ENCODE data around the gene TMEM247.

Gene TMEM247

DNA sequence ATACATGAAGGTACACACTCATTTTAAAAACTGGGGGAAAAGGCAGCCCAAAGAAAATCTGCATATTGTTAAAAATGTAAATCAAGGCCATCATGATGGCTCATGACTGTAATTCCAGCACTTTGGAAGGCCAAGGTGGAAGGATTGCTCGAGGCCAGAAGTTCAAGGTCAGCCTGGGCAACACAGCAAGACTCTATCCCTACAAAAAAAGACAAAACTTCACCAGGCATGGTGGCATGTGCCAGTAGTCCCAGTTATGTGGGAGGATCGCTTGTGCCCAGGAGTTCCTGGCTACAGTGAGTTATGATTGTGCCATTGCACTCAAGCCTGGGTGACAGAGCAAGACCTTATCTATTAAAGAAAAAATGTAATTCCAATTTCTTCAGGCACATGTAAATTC, 34.6 kb upstream of the TMEM247 start:
- no peak overlapping the region for H2BK120ac ChIP-seq (ENCODE audit: low read depth, low read length)
- no peak overlapping the region for H3K4ac ChIP-seq (ENCODE audit: low read depth in 1 of 2, low read length in 2 of 2)
- no peak overlapping the region for H3K4me3 ChIP-seq (ENCODE audit: insufficient read depth in 1 of 2, low read depth in 1 of 2, low read length in 2 of 2)
- WGBS: 83% methylated on average over 1 of the region's 2 CpGs
- H3K9me3 ChIP-seq (ENCODE audit: control insufficient read depth, low read length): peaks cover 9% of the 10 kb centered on the region
- H4K8ac ChIP-seq (ENCODE audit: low read length): no peak overlapping the region
- H3K23ac ChIP-seq (ENCODE audit: low read length in 2 of 2): no peak overlapping the region
- H3K4me1 ChIP-seq (ENCODE audit: control insufficient read depth, insufficient read depth, low read depth, low read length): peaks cover 2% of the 10 kb centered on the region
- H3K27me3 ChIP-seq (ENCODE audit: control insufficient read depth in 1 of 2, insufficient read depth in 1 of 2, low read length in 2 of 2): peaks cover 10 to 12% of the 10 kb centered on the region in 2 experiments
- H2BK5ac ChIP-seq (ENCODE audit: low read depth, low read length, poor library complexity, severe bottlenecking): no peak overlapping the region
- H2AK5ac ChIP-seq (ENCODE audit: low read length, severe bottlenecking): no peak overlapping the region
- H3K18ac ChIP-seq (ENCODE audit: low read depth in 1 of 2, low read length in 2 of 2): no peak overlapping the region
- H3K14ac ChIP-seq (ENCODE audit: low read length in 2 of 2): peak overlapping the region in 1 of 2 experiments; percentile 28
- no peak overlapping the region for H3K4me2 ChIP-seq (ENCODE audit: low read length, poor library complexity, severe bottlenecking)
- DNase-seq: no peak
- H3K79me1 ChIP-seq (replicated peaks; ENCODE audit: low read length, poor library complexity, severe bottlenecking): no peaks in the 10 kb centered on the region
- no peak overlapping the region for H2AFZ ChIP-seq (ENCODE audit: low read depth, low read length)
- H3K36me3 ChIP-seq (ENCODE audit: control insufficient read depth in 1 of 2, insufficient read depth in 2 of 2, low read depth in 1 of 2, low read length in 2 of 2): no peaks in the 10 kb centered on the region
- no peak overlapping the region for H4K91ac ChIP-seq (ENCODE audit: low read length)
- H3K27ac ChIP-seq (ENCODE audit: low read length, poor library complexity, severe bottlenecking): no peak overlapping the region
- peak overlapping the region in 1 of 2 experiments; percentile 63 for H2BK12ac ChIP-seq (ENCODE audit: low read length in 2 of 2)
- no peak overlapping the region for H3K9ac ChIP-seq (ENCODE audit: low read length)
- H2BK15ac ChIP-seq (ENCODE audit: low read depth, poor library complexity, severe bottlenecking): no peak overlapping the region

DNA sequence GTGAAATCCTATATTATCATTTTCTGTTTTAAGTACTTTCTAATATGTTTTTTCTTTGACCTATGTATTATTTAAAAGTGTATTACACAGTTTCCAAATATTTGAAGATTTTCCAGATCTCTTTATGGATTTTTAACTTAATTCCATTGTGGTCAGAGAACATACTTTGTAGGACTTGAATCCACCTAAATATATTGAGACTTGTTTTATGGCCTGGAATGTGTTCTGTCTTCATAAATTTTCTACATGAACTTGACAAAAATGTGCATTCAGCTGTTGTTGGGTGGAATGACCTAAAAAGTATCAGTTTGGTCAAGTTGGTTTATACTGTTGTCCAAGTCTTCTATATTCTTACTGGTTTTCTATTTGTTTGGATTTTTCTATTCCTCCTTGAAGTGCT, 33.8 kb upstream of the TMEM247 start:
- no peak overlapping the region for H3K4me2 ChIP-seq (ENCODE audit: low read length, poor library complexity, severe bottlenecking)

DNA sequence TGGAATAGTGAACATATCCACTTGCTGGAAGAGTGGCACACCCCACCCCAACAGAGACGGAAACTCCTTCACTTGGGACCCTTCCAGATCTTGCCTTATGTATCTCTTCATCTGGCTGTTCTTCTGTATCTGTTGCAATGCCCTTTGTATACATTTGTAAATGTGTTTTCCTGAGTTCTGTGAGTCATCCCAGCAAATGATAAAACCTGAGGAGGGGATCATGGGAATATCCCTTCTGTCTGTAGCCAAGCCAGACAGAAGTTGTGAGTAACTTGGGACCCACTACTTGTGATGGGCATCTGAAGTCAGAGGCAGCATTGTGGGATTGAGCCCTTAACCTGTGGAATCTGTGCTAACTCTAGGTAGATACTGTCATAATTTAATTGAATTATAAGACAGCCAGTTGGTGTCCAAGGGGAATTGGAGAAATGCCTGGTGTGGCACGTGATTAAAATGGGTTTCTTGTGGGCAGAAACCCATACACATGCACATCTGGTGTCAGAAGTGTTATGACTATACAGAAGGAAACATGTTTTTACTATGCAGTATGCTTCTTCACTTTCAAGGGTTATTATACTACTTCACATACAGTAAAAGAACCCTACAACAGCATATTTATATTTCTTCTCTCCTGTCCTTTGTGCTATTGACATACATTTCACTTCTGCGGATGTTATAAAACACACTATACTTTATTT, 32.3 kb upstream of the TMEM247 start:
- no peak overlapping the region for H2AK5ac ChIP-seq (ENCODE audit: low read length, severe bottlenecking)
- no peak overlapping the region for H2AFZ ChIP-seq (ENCODE audit: low read depth, low read length)
- no peaks in the 10 kb centered on the region for H3K79me1 ChIP-seq (replicated peaks; ENCODE audit: low read length, poor library complexity, severe bottlenecking)
- no peaks in the 10 kb centered on the region for H3K27me3 ChIP-seq (ENCODE audit: control insufficient read depth in 1 of 2, insufficient read depth in 1 of 2, low read length in 2 of 2)
- no peak overlapping the region for H3K9ac ChIP-seq (ENCODE audit: low read length)
- H4K8ac ChIP-seq (ENCODE audit: low read length): no peak overlapping the region
- H3K36me3 ChIP-seq (ENCODE audit: control insufficient read depth in 1 of 2, insufficient read depth in 2 of 2, low read depth in 1 of 2, low read length in 2 of 2): no peaks in the 10 kb centered on the region
- H3K4me2 ChIP-seq (ENCODE audit: low read length, poor library complexity, severe bottlenecking): no peak overlapping the region
- no peak overlapping the region for H3K4me3 ChIP-seq (ENCODE audit: insufficient read depth in 1 of 2, low read depth in 1 of 2, low read length in 2 of 2)
- H2BK15ac ChIP-seq (ENCODE audit: low read depth, poor library complexity, severe bottlenecking): no peak overlapping the region
- H2BK5ac ChIP-seq (ENCODE audit: low read depth, low read length, poor library complexity, severe bottlenecking): no peak overlapping the region
- 100% methylated on average over 3 of the region's 3 CpGs for WGBS
- H3K27ac ChIP-seq (ENCODE audit: low read length, poor library complexity, severe bottlenecking): no peak overlapping the region
- peaks cover 2% of the 10 kb centered on the region for H3K4me1 ChIP-seq (ENCODE audit: control insufficient read depth, insufficient read depth, low read depth, low read length)
- H2BK120ac ChIP-seq (ENCODE audit: low read depth, low read length): no peak overlapping the region
- H3K4ac ChIP-seq (ENCODE audit: low read depth in 1 of 2, low read length in 2 of 2): no peak overlapping the region
- H4K91ac ChIP-seq (ENCODE audit: low read length): no peak overlapping the region
- no peak overlapping the region for H3K18ac ChIP-seq (ENCODE audit: low read depth in 1 of 2, low read length in 2 of 2)
- H3K23ac ChIP-seq (ENCODE audit: low read length in 2 of 2): no peak overlapping the region
- no peak overlapping the region for H3K14ac ChIP-seq (ENCODE audit: low read length in 2 of 2)
- peak overlapping the region in 1 of 2 experiments; percentile 32 for H2BK12ac ChIP-seq (ENCODE audit: low read length in 2 of 2)
- peak; percentile 85 for DNase-seq
- H3K9me3 ChIP-seq (ENCODE audit: control insufficient read depth, low read length): peaks cover 9% of the 10 kb centered on the region

More for the DNA sequence above, 33.8 kb upstream of the TMEM247 start:
- Histone ChIP-seq H3K14ac (ENCODE audit: low read length in 2 of 2) (no peak overlapping the region), H2AK5ac (ENCODE audit: low read length, severe bottlenecking) (no peak overlapping the region), H2BK15ac (ENCODE audit: low read depth, poor library complexity, severe bottlenecking) (no peak overlapping the region), H3K36me3 (ENCODE audit: control insufficient read depth in 1 of 2, insufficient read depth in 2 of 2, low read depth in 1 of 2, low read length in 2 of 2) (no peaks in the 10 kb centered on the region), H4K8ac (ENCODE audit: low read length) (no peak overlapping the region), H3K9ac (ENCODE audit: low read length) (no peak overlapping the region), H2AFZ (ENCODE audit: low read depth, low read length) (no peak overlapping the region), H2BK12ac (ENCODE audit: low read length in 2 of 2) (no peak overlapping the region), H3K4me3 (ENCODE audit: insufficient read depth in 1 of 2, low read depth in 1 of 2, low read length in 2 of 2) (no peak overlapping the region), H3K27ac (ENCODE audit: low read length, poor library complexity, severe bottlenecking) (no peak overlapping the region), H2BK5ac (ENCODE audit: low read depth, low read length, poor library complexity, severe bottlenecking) (no peak overlapping the region), H3K18ac (ENCODE audit: low read depth in 1 of 2, low read length in 2 of 2) (no peak overlapping the region), H3K79me1 (replicated peaks; ENCODE audit: low read length, poor library complexity, severe bottlenecking) (no peaks in the 10 kb centered on the region), H4K91ac (ENCODE audit: low read length) (no peak overlapping the region), H3K4ac (ENCODE audit: low read depth in 1 of 2, low read length in 2 of 2) (no peak overlapping the region), H2BK120ac (ENCODE audit: low read depth, low read length) (no peak overlapping the region), H3K23ac (ENCODE audit: low read length in 2 of 2) (no peak overlapping the region), H3K9me3 (ENCODE audit: control insufficient read depth, low read length) (peaks cover 9% of the 10 kb centered on the region), H3K27me3 (ENCODE audit: control insufficient read depth in 1 of 2, insufficient read depth in 1 of 2, low read length in 2 of 2) (peaks cover 3 to 8% of the 10 kb centered on the region in 2 experiments), H3K4me1 (ENCODE audit: control insufficient read depth, insufficient read depth, low read depth, low read length) (peaks cover 2% of the 10 kb centered on the region)
- DNase-seq: no peak

- Histone ChIP-seq H3K27ac (ENCODE audit: low read length, poor library complexity, severe bottlenecking) (no peak overlapping the region), H3K27me3 (ENCODE audit: control insufficient read depth in 1 of 2, insufficient read depth in 1 of 2, low read length in 2 of 2) (no peaks in the 10 kb centered on the region), H3K36me3 (ENCODE audit: control insufficient read depth in 1 of 2, insufficient read depth in 2 of 2, low read depth in 1 of 2, low read length in 2 of 2) (no peaks in the 10 kb centered on the region), H4K91ac (ENCODE audit: low read length) (no peak overlapping the region), H3K4me3 (ENCODE audit: insufficient read depth in 1 of 2, low read depth in 1 of 2, low read length in 2 of 2) (no peak overlapping the region), H2AK5ac (ENCODE audit: low read length, severe bottlenecking) (no peak overlapping the region), H3K9me3 (ENCODE audit: control insufficient read depth, low read length) (peaks cover 9% of the 10 kb centered on the region), H3K79me1 (replicated peaks; ENCODE audit: low read length, poor library complexity, severe bottlenecking) (no peaks in the 10 kb centered on the region), H3K14ac (ENCODE audit: low read length in 2 of 2) (no peak overlapping the region), H3K23ac (ENCODE audit: low read length in 2 of 2) (no peak overlapping the region), H2BK12ac (ENCODE audit: low read length in 2 of 2) (no peak overlapping the region), H2BK120ac (ENCODE audit: low read depth, low read length) (no peak overlapping the region), H3K9ac (ENCODE audit: low read length) (no peak overlapping the region), H3K18ac (ENCODE audit: low read depth in 1 of 2, low read length in 2 of 2) (no peak overlapping the region), H2AFZ (ENCODE audit: low read depth, low read length) (no peak overlapping the region), H3K4me1 (ENCODE audit: control insufficient read depth, insufficient read depth, low read depth, low read length) (peaks cover 2% of the 10 kb centered on the region), H4K8ac (ENCODE audit: low read length) (no peak overlapping the region), H3K4ac (ENCODE audit: low read depth in 1 of 2, low read length in 2 of 2) (no peak overlapping the region), H2BK5ac (ENCODE audit: low read depth, low read length, poor library complexity, severe bottlenecking) (no peak overlapping the region), H2BK15ac (ENCODE audit: low read depth, poor library complexity, severe bottlenecking) (no peak overlapping the region), H3K4me2 (ENCODE audit: low read length, poor library complexity, severe bottlenecking) (no peak overlapping the region)
- DNase-seq: no peak
- 100% methylated on average over 1 of the region's 2 CpGs for WGBS
Observed at GRCh38 chr2:46447649-46448048, 31.7 kb upstream of the TMEM247 start.
